Peyer's patch (tissue), 4 donors: ENCODE results near the gene RORC.

ENCODE experiments used
- POLR2A ChIP-seq, 2 donors: fragments of 450-650 bp; IDR thresholded peaks; one replicate each; pipeline ENCODE4 v1.5.1; 2017; ENCODE audit warnings: antibody characterized with exemption in 2 of 2, mild to moderate bottlenecking in 2 of 2, moderate library complexity in 2 of 2
- TF ChIP-seq, protein P1 (sequence below), 6 experiments: fragments of 450-650 bp in 4 of 6; fragments of 200-600 bp in 2 of 6; sonication (generic) in 1 of 6; IDR thresholded peaks; one replicate each; pipeline ENCODE4 v1.5.1; 2017 to 2019; ENCODE audit warnings: antibody characterized with exemption in 6 of 6, mild to moderate bottlenecking in 3 of 6, moderate library complexity in 1 of 6

DNA sequence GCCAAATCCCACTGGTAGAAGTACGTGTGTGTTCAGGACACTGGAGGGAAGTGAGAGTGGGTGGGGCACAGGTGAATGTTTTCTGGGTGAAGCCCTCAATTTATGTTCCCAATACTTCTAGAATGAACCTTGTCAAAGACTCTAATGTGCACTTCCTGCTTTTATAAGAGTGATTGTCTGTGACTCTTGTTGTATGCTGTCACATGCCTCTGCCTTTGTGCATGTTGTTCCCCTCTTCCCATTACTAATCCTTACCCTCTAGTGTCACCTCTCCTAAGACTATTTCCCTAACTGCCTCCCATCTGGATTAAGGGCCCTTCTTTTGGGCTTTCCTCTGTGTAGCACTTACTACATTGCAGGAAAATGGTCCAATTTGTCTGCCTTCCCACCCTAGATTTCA is 23.8 kb downstream of the RORC start:
- TF ChIP-seq POLR2A (IDR thresholded peaks at IDR 0.05) = no peak
- TF ChIP-seq, protein P1, sequence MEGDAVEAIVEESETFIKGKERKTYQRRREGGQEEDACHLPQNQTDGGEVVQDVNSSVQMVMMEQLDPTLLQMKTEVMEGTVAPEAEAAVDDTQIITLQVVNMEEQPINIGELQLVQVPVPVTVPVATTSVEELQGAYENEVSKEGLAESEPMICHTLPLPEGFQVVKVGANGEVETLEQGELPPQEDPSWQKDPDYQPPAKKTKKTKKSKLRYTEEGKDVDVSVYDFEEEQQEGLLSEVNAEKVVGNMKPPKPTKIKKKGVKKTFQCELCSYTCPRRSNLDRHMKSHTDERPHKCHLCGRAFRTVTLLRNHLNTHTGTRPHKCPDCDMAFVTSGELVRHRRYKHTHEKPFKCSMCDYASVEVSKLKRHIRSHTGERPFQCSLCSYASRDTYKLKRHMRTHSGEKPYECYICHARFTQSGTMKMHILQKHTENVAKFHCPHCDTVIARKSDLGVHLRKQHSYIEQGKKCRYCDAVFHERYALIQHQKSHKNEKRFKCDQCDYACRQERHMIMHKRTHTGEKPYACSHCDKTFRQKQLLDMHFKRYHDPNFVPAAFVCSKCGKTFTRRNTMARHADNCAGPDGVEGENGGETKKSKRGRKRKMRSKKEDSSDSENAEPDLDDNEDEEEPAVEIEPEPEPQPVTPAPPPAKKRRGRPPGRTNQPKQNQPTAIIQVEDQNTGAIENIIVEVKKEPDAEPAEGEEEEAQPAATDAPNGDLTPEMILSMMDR (IDR thresholded peaks at IDR 0.05) = no peak
